ENCODE results near the gene RPS8.
"Not testable (repeated sequence)": the region's sequence is repeated elsewhere in the genome, so short reads cannot be mapped to it uniquely, and the experiment has no call there.

Gene RPS8

DNA sequence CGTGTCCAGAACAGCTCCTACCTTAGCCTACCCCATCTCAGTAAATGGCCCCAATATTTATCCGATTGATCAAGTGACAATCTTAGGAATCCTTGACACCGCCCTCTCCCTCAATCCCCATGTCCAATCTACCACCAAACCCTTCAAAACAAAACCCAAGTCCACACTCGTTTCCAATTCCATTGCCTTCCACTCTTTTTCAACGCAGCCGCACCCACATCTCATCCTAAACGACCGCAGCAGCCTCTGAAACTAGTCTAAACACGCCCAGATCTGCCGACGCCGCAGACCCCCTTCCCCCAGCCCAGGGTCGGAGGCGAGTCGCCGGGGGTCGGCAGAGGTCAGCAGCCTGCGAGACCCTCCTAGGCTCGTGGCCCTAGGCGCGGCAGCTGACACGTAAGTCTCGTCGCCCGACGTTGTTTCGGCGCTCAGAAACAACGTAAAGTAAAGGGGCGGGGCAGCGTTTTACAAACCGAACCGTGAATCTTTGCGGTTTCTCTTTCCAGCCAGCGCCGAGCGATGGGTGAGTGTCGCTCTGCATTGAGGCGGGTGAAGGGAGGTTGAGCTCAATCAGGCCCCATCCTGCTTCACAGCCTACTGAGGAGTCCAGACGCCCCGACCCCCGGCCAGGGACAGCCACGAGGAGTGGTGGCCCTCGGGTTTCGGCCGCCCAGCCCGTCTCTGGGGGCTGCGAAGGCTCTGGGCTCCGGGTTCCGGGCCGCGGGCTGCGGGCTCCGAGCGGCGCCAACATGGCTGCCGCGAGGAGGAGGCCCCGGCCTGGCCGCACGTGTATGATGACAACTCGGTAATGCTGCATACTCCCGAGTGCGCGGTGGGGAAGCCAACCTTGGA is at the start of gene RPS8:
TSS of gene RPS8 (plus strand) at position 463 of the 852 bp plus-strand sequence. CDS start at position 520, 57 bp downstream.
- DNase-seq (ENCODE audit: low read depth in 2 of 2): peak; percentile 83 to 87

DNA sequence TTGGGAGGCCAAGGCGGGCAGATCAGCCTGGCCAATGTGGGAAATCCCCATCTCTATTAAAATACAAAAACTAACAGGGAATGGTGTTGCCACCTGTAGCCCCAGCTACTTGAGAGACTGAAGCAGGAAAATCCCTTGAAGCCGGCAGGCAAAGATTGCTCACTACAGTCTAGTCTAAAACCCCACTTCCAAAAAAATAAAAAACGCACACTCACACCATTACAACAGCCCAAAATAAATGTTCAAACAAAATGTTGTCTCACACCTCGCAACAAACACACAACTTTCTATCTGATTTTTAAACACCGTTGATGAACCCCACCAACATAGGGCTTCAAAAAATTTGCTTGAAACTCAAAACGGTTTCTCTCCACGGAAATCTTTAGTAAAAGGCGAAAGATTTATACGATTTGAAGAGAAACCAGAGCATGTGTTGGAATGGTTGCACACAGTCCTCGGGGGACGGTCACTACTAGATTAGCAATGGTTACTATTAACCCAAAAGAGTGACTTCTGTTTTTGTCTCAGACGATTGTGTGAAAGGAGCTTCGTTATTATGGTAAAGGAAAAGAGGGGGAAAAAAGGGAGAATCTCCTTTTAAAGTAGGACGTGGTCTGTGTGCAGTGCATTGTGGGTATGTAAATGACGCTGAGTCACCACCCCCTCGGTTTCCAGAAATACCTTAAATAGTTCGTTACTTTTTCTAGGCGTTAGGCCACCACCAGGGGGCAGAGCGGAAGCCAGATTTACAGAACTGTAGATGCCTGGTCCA is 44.4 kb upstream of the RPS8 start, which contains the start of gene RNU5D-1:
TSS of gene RNU5D-1 (minus strand) at position 430 of the 772 bp plus-strand sequence.
- peak; percentile 85 to 93 for DNase-seq (ENCODE audit: low read depth in 2 of 2)

DNA sequence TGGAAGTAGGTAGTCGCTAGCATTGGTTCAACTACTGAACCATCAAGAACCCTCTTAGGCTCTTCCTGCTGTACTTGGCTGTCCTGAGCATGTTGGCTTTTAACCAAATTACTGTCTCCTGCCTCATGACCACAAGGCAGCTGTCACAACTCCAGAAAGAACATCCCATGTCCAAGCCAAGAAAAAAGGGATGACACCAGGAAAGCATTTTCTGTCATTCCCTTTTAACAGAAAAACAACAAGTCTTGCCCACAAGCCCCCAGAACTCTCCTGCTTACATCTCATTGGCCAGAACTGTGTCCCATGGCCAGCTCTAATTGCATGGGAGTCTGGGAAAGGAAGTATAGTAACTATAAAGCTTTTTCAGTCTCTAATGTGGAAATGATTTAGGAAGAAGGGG is 42.0 kb upstream of the RPS8 start:
- no peak for DNase-seq (ENCODE audit: low read depth in 2 of 2)

DNA sequence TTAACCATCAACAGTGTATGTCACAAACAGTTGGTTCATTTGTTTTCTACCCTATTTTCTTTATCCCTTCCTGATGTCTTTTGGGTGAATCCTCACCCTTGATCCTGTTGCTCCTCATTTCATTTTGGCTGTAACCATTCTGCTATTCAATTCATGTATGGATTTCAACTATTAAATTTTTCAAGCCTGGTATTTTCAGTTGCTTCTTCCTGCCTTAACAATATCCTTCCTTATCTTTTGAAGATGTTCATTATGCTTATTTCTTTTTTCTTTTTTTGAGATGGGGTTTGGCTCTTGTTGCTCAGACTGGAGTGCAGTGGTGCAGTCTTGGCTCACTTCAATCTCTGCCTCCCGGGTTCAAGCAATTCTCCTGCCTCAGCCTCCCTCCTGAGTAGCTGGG is 41.6 kb upstream of the RPS8 start:
- DNase-seq (ENCODE audit: low read depth in 2 of 2): no peak

DNA sequence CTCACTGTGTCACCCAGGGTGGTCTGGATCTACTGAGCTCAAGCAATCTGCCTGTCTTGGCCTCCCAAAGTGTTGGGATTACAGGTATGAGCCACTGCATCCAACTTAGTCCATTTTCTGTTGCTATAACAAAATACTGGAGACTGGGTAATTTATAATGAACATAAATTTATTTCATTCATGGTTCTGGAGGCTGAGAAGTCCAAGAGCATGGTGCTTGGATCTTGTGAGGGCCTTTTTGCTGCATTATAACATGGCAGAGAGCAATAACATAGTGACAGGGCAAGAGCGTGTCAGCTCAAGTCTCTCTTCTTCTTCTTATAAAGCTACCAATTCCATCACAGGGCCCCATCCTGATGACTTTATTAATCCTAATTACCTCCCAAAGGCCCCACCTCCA is 39.3 kb upstream of the RPS8 start:
- no peak for DNase-seq (ENCODE audit: low read depth in 2 of 2)

DNA sequence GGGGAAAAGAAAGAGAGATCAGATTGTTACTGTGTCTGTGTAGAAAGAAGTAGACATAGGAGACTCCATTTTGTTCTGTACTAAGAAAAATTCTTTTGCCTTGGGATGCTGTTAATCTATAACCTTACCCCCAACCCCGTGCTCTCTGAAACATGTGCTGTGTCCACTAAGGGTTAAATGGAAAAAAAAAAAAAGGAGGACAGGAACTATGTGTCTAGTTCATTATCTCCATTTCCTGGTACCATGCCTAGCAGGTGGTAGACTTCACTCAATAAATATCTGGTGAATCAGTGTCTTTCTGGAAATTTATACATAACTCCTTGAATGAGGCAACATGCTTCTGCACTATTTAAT is 36.4 kb upstream of the RPS8 start:
- not testable (repeated sequence) for DNase-seq (ENCODE audit: low read depth in 2 of 2)

DNA sequence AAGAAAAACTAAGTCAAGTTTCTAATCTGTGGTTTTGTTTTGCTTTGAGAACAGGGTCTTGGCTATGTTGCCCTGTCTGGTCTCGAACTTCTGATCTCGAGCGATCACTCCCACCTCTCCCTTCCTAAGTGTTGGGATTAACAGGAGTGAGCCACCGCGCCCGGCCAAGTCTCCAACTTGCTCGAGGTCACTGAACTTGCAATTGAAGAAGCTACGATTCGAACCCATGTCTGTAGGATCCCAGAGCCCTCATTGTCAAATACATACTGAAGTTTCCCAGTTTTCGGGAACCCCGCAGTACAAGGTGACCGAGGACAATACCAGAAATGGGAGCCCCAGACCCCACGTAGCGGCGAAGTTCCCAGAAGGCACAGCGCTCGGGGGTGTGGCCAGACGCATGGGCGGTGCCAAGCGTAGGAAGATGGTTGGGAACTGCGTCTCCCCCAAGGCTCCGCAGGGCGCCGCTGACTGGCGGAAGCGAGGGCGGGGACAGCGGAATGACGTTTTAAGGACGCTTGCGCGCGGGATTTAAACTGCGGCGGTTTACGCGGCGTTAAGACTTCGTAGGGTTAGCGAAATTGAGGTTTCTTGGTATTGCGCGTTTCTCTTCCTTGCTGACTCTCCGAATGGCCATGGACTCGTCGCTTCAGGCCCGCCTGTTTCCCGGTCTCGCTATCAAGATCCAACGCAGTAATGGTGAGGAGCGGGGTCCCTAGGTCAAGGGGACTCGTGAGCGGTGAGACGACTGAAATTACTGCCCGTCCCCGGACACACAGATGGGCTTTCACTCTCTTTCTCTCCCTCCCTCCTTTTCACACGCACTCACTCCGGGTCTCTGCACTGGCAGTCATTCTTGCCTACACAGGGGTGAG is 35.8 kb upstream of the RPS8 start, which contains the start of gene KIF2C:
TSS of gene KIF2C (plus strand) at position 531 of the 872 bp plus-strand sequence. CDS start at position 627, 96 bp downstream.
- DNase-seq (ENCODE audit: low read depth in 2 of 2): peak; percentile 93 to 94

DNA sequence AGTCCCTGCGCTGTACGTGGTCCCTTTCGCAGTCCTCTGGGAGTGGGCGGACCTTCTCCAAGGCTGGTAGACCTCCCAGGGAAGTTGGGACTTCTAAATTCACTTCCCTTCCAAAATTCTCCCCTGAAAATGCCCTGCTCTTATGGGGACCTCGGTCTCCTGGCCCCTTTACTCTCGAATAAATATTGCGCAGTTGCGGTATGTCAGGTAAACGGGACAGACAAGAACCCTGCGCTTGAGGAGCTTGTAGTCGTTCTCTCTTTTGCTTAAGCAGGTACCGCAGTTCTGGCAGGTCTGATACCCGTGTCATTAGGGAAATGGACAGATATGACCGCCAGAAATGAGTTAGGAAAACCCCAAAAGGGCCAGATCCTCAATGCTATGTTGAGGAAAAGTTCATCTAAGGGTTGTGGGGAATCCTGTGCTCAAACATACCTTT is 35.1 kb upstream of the RPS8 start:
- DNase-seq (ENCODE audit: low read depth in 2 of 2): no peak

DNA sequence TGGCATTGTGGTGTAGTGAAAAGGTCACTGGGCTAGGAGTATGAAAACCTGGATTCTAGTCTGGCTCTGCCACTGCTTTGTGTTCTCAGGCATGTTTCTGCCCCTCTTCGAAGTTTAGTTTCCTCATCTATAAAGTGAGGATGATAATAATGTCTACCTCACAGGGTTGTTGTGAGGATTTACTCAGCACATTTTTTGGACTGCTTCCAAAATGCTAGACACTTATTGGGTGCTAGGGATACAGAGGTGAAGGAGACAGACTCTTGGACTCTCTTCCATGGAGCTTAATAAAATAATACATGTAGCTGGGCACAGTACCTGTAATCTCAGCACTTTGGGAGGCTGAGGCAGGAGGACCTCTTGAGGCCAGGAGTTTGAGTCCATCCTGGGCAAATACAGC is 32.1 kb upstream of the RPS8 start:
- DNase-seq (ENCODE audit: low read depth in 2 of 2): no peak

DNA sequence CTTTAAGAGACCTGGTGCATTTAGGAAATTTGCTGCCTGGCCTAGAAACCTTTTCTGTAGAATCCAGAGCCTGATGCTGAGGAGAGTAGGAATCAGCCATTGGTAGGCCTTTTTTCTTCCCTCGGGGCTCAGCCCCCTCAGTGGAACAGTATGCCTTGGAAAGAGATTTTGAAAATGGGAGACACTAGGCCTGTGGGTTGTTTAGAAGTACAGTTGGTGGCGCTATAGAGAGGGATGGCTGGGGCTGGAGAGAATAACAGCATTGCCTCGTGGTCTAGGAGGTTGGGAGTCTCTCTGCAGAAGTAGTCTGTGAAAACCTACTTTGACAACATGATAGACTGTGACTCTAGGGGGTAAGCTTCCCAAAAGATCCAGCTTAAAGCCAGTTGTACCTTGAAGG is 27.5 kb upstream of the RPS8 start:
- no peak for DNase-seq (ENCODE audit: low read depth in 2 of 2)

DNA sequence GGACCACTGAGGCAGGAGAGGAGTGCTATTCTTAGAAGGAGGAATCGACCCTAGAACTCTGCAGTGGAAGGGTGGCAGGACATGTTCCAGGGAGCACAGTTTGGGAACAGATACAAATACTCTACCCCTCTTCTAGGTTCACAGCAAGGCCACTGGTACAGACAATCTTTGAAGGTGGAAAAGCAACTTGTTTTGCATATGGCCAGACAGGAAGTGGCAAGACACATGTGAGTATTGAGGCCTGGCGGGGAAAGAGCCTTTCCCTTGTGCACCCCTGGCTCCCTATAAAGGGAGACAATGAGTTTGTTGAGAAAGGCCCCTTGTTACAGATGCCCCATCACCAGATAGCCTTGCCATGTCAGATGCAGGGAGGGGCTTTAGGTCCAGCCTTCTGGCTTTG is 17.9 kb upstream of the RPS8 start:
- DNase-seq (ENCODE audit: low read depth in 2 of 2): no peak

DNA sequence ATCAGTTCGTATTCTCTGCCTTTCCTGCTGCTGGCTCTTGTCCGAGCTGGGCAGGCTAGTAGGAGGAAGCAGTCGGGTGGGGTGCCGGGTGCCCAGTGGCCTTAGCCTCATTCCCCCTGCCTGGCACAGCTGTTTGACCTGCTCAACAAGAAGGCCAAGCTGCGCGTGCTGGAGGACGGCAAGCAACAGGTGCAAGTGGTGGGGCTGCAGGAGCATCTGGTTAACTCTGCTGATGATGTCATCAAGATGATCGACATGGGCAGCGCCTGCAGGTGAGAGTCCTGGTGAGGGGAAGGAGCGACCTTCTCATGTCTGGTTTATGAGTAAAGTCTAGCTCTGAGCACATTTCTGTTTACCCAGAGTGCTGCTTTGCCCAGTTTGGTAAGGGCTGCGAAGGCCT is 16.3 kb upstream of the RPS8 start:
- no peak for DNase-seq (ENCODE audit: low read depth in 2 of 2)

DNA sequence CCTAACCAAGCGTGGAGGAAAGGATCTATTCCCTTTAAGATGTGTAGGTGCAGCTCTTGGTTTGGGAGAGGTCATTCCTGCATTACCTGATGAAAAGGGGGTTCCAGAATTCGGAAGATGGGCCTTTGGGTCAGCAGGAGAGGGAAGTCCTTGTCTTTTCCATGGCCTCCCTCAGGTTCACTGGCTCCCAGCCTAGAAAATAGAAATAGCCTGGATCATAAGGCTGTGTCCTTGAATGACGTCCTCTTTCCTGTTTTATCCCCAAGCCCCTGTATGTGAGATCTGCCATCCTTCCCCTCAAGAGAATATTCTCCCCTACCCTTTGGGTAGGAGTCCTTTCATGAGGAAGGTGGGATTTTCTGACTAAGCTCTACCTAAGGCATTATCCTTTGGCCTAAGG is 14.5 kb upstream of the RPS8 start:
- DNase-seq (ENCODE audit: low read depth in 2 of 2): no peak

DNA sequence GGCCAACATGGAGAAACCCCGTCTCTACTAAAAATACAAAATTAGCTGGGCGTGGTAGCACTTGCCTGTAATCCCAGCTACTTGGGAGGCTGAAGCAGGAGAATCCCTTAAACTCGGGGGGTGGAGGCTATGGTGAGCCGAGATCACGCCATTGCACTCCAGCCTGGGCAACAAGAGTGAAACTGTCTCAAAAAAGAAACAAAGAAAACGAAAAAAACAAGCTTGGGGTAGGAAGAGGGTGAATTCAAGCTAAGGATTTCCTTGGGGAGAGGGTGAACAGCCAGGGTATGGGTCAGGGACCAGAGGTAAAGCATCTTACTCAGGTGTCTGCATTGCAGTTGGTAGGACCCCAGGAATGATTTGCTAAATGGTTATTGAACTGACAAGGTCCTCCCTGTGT is 8.9 kb upstream of the RPS8 start:
- DNase-seq (ENCODE audit: low read depth in 2 of 2): not testable (repeated sequence)

DNA sequence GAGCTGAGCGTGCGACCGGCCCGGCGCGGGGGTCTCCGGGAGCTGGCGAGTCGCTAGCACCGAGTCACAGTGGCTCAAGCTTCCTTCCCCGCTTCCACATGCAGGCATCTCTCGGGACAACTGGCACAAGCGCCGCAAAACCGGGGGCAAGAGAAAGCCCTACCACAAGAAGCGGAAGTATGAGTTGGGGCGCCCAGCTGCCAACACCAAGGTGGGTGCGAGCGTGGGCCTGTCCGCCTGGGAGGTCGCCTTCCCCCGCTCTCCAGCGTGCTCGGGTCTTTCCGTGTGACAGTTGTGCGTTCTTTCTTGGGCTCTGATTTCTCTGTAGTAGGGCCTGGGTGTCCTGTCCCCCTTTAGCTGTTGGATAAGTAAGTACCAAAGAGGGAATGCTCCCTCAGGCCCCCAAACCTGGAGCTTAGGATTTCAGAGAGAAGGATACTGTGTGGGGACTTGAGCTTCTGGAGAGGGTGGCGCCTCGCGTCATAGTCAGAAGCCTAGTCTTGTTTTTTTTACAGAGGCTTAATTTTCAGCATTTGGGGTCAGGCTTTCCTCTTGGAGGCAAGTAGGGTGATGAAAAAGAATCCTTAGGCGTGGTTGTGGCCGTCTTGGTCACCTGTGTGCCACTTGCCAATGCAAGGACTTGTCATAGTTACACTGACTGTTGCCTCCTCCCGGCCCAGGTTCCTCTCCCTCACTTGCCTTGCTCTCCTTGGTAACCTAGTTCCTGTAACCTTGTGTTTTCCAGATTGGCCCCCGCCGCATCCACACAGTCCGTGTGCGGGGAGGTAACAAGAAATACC is 790 bp downstream of the RPS8 start:
- peak; percentile 40 to 63 for DNase-seq (ENCODE audit: low read depth in 2 of 2)

DNA sequence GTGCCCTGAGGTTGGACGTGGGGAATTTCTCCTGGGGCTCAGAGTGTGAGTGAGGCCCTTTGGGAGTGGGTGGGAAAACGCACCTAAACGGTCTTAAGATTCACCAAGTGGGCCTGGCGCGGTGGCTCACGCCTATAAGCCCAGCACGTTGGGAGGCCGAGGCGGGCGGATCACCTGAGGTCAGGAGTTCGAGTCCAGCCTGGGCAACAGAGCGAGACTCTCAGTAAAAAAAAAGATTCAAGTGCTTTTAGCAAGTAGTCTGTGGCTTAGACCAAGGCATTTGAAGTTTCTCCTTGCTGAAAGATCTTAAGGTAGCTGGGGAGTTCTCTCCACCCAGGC is 1.4 kb downstream of the RPS8 start:
- no peak for DNase-seq (ENCODE audit: low read depth in 2 of 2)

DNA sequence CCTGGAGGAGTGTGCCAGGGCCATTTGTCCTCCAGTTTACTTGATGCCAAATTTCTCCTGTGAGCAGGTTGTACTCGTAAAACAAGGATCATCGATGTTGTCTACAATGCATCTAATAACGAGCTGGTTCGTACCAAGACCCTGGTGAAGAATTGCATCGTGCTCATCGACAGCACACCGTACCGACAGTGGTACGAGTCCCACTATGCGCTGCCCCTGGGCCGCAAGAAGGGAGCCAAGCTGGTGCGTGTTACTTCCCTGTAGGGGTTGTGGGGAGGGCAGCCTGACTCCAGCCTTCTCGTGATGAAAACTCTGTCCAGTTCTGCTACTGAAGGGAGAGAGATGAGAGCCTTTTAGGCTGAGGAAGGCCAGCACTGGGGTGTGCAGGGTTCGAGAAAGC is 2.2 kb downstream of the RPS8 start:
- no peak for DNase-seq (ENCODE audit: low read depth in 2 of 2)

DNA sequence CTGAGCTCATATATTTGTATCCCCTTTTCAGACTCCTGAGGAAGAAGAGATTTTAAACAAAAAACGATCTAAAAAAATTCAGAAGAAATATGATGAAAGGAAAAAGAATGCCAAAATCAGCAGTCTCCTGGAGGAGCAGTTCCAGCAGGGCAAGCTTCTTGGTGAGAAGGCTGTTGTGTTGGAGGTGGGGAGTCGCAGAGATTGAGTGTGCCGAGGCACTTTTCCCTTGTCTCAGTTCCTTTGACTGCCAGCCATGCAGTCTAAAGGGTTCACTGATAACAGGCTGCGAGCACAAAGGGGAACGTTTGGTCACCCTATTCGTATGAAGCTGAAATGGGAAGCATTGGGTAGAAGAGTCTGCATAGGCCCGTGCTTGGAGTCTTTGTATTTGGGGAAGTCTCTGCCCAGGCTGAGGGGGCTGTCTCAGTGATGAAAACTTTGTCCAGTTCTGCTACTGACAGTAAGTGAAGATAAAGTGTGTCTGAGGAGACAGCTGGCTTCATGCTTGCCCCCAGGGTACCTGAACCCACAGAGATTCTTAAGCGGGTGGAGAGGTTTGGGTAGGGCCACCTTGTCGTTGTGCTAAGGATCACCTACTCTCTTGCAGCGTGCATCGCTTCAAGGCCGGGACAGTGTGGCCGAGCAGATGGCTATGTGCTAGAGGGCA is 2.8 kb downstream of the RPS8 start:
- no peak for DNase-seq (ENCODE audit: low read depth in 2 of 2)

DNA sequence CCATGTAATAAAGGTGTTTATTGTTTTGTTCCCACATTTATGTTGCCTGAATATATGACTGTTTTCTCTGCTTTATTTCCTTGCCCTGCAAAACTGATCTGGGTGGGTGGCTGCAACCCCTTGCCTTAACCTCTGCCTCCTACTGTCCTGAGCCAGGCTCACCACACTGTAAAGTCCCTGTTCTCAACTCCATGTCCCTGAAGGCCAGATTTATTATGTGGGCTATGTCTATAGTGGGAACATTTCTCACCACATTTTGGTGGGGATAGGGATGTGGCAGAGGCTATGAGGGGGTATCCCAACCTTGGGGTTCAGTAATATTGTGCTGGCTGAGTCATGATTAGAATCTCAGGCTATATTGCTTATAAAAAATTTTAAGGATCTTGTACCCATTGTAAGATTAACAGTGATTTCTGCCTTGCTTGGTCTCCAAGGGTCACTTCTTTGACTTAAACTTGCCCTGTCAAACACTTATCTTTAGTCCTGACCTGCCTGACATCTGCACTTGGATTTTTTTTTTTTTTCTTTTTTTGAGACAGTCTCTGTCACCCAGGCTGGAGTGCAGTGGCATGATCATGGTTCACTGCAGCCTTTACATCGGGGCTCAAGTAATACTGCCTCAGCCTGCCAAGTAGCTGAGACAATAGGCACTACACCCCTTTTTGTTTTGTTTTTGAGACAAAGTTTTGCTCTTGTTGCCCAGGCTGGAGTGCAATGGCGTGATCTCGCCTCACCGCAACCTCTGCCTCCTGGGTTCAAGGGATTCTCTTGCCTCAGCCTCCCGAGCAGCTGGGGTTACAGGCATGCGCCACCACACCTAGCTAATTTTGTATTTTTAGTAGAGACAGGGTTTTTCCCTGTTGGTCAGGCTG is 3.6 kb downstream of the RPS8 start:
- DNase-seq (ENCODE audit: low read depth in 2 of 2): no peak

Measured in stimulated activated CD8-positive, alpha-beta memory T cell treated with anti-CD3 and anti-CD28 coated beads, Interleukin-7, amount 100 ng/mL, for 4 hours (primary cell).